ENCODE measurements around the gene IL22RA1.

IL22RA1 gene

DNA sequence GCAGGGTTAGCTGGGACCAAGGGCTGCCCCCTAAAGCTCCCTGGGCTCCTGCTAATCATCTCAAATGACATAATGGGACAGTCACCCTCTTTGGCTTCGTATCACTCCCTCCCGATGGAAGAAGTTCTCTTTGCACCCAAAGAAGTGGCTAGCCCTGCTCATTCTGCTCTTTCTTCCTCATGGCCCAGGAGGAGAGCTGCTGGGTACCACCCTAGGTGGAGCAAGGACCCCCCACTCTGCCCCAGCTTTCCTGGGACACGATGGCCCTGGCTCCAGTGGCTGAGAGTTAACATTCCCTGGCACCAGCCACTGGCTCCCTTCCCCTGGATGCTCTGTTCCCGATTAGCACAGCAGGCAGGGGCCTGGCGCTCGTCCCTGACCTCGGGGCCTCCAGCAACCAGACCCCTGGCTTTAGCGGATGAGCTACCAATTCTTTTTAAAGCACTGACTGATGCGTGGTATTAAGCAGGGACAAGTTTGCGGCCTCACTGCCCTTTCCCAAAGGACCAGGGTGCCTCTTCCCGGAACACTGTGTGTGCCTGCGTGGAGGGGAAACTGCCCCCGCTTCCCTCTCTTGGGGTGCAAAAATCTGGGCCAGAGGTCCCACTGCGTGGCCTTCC is 32.2 kb downstream of the IL22RA1 start:
- Histone ChIP-seq H3K36me3 (ENCODE audit: control insufficient read depth in 1 of 2, insufficient read depth in 2 of 2, low read length in 2 of 2) (no peaks in the 10 kb centered on the region), H3K27me3 (ENCODE audit: low read depth, low read length) (no peaks in the 10 kb centered on the region), H3K4me3 (ENCODE audit: low read depth in 1 of 2, low read length in 2 of 2) (no peak overlapping the region), H3K9me3 (ENCODE audit: control insufficient read depth in 1 of 2, low read length in 2 of 2) (no peaks in the 10 kb centered on the region), H3K4me1 (ENCODE audit: control insufficient read depth in 1 of 2, insufficient read depth in 2 of 2, low read length in 2 of 2) (peaks cover 0 to 5% of the 10 kb centered on the region in 2 donors), H3K27ac (ENCODE audit: low read length) (no peak overlapping the region)

DNA sequence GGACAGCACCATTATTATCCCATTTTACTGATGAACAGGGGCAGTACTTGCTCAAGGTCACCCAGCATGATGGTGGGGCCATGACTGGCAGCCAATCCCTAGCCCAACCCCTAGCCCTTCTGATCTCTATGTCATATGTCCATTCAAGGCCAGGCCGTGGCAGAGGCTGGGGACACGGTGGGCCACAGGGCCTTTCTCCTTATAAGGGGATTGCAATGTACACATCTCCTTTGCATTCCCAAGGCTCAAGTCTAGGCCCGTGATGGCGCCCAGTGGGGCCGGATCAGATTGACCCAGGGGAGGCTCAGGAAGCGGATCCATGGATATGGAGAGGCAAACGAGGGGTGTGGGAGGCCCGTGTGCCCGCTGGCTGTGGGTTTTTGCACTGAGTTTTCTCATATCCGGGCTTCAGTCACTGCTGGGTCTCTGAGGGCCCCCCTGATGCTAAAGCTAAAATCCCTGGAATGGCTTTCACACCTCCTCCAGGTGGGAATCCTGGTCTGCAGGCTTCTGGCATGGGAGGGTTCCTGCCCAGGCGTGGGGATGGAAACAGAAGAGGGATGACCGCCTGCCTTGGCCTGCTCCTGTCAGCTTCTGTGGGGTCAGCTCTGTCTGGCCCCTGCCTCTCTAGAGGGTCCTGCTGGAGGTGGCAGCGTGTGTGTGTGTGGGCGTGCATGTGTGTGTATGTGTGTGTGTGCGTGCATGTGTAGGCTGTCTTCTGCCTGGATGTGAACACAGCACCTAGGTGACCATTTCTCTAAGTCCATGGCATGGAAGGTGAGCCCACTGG is 33.1 kb downstream of the IL22RA1 start:
- no peak overlapping the region for H3K4me3 ChIP-seq (ENCODE audit: low read depth in 1 of 2, low read length in 2 of 2)
- no peak overlapping the region for H3K27ac ChIP-seq (ENCODE audit: low read length)
- H3K27me3 ChIP-seq (ENCODE audit: low read depth, low read length), result no peaks in the 10 kb centered on the region
- no peaks in the 10 kb centered on the region for H3K9me3 ChIP-seq (ENCODE audit: control insufficient read depth in 1 of 2, low read length in 2 of 2)
- H3K36me3 ChIP-seq (ENCODE audit: control insufficient read depth in 1 of 2, insufficient read depth in 2 of 2, low read length in 2 of 2), result no peaks in the 10 kb centered on the region
- H3K4me1 ChIP-seq (ENCODE audit: control insufficient read depth in 1 of 2, insufficient read depth in 2 of 2, low read length in 2 of 2), result peaks cover 0 to 5% of the 10 kb centered on the region in 2 donors

DNA sequence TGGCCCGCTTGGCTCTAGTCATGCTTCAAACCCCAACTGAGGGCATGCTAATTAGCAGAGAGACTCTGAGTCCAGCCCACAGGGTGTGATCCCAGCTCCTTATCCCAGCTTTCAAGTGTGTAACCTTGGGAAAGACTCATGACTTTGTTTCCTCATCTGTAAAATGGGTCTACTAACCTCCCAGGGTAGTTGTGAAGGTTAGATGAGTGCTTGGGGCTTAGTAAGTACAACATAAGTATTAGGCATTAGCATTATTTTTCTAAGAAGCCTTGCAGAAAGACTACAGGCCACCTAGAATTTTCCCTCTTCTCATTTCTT is 33.8 kb downstream of the IL22RA1 start:
- no peaks in the 10 kb centered on the region for H3K36me3 ChIP-seq (ENCODE audit: control insufficient read depth in 1 of 2, insufficient read depth in 2 of 2, low read length in 2 of 2)
- H3K27me3 ChIP-seq (ENCODE audit: low read depth, low read length), result no peaks in the 10 kb centered on the region
- H3K4me3 ChIP-seq (ENCODE audit: low read depth in 1 of 2, low read length in 2 of 2), result no peak overlapping the region
- no peak overlapping the region for H3K27ac ChIP-seq (ENCODE audit: low read length)
- no peaks in the 10 kb centered on the region for H3K9me3 ChIP-seq (ENCODE audit: control insufficient read depth in 1 of 2, low read length in 2 of 2)
- H3K4me1 ChIP-seq (ENCODE audit: control insufficient read depth in 1 of 2, insufficient read depth in 2 of 2, low read length in 2 of 2), result peaks cover 0 to 5% of the 10 kb centered on the region in 2 donors

DNA sequence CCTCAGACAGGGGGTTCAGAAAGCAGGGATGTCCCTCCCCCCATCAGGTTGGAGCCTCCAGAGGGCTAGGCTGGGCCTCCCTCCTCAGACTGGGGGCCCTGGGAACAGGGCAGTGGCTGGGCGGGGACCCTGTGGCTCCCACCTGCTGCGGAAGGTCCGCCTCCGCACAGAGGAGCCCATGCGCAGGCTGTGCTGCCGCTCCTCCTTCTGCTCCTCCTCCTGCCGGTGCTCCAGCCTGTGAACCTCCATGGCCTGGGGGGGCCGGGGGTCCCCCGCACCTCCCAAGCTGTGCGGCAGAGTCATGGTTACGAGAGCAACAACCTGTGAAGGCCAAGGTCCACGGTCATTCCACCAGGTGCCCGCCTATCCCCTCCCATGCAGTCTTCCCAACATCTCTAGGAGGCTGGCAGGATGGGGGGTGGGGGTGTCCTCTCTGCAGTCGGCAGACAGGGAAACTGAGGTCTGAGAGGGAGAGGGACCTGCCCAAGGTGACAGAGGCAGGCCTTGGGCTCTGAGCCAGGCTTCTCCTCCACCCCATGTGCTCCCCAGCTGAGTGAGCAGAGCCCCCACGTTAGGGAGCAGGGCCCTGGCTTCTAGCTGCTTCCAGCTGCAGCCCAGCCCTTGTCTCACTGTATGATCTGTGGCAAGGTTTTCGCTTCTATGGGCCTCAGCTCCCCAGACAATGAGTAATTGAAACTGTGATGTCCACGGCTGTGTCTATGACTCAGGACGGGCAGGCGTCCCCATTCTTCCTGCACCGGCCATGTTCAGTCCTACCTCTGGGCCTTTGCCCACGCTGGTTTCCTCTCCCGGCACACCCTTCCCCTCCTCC is 34.4 kb downstream of the IL22RA1 start:
- Histone ChIP-seq H3K27ac (ENCODE audit: low read length) (no peak overlapping the region), H3K4me1 (ENCODE audit: control insufficient read depth in 1 of 2, insufficient read depth in 2 of 2, low read length in 2 of 2) (peaks cover 0 to 5% of the 10 kb centered on the region in 2 donors), H3K4me3 (ENCODE audit: low read depth in 1 of 2, low read length in 2 of 2) (no peak overlapping the region)

DNA sequence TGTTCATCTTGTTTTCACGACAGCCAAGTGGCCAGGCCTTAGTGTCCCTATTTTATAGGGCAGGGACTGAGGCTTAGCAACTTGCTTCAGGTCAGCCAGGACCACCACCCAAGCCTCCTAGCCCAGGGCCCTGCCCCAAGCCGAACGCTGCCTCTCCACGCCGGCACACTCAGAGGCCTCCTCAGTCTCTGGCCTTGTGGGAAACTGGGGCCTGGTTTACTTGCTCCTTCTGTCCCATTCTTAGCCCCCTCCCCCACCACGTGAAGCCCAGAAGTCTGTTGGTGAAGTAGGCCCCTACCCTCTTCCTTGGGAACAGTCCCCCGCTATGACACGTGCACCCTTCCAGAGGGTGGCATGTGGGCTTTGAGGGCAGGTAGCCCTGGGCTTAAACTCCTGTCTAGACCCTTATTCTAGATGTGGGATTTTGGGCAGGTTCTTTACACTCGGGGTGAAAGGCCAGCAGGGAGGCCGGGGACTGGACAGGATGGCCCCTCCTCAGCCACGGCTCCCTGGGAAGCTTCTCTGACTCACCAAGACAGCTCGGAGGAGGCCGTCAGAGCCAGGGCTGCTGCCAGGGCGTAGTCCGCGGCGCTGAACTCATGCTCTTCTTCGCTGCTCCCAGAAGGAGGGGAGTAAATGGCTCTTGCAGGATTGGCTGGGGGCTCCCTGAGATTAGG is 35.3 kb downstream of the IL22RA1 start:
- Histone ChIP-seq H3K27ac (ENCODE audit: low read length) (no peak overlapping the region), H3K4me1 (ENCODE audit: control insufficient read depth in 1 of 2, insufficient read depth in 2 of 2, low read length in 2 of 2) (peaks cover 0 to 5% of the 10 kb centered on the region in 2 donors), H3K9me3 (ENCODE audit: control insufficient read depth in 1 of 2, low read length in 2 of 2) (no peaks in the 10 kb centered on the region), H3K4me3 (ENCODE audit: low read depth in 1 of 2, low read length in 2 of 2) (no peak overlapping the region), H3K36me3 (ENCODE audit: control insufficient read depth in 1 of 2, insufficient read depth in 2 of 2, low read length in 2 of 2) (no peaks in the 10 kb centered on the region), H3K27me3 (ENCODE audit: low read depth, low read length) (no peaks in the 10 kb centered on the region)

More for the DNA sequence above, 34.4 kb downstream of the IL22RA1 start:
- H3K27me3 ChIP-seq (ENCODE audit: low read depth, low read length), result no peaks in the 10 kb centered on the region
- H3K9me3 ChIP-seq (ENCODE audit: control insufficient read depth in 1 of 2, low read length in 2 of 2), result no peaks in the 10 kb centered on the region
- no peaks in the 10 kb centered on the region for H3K36me3 ChIP-seq (ENCODE audit: control insufficient read depth in 1 of 2, insufficient read depth in 2 of 2, low read length in 2 of 2)

DNA sequence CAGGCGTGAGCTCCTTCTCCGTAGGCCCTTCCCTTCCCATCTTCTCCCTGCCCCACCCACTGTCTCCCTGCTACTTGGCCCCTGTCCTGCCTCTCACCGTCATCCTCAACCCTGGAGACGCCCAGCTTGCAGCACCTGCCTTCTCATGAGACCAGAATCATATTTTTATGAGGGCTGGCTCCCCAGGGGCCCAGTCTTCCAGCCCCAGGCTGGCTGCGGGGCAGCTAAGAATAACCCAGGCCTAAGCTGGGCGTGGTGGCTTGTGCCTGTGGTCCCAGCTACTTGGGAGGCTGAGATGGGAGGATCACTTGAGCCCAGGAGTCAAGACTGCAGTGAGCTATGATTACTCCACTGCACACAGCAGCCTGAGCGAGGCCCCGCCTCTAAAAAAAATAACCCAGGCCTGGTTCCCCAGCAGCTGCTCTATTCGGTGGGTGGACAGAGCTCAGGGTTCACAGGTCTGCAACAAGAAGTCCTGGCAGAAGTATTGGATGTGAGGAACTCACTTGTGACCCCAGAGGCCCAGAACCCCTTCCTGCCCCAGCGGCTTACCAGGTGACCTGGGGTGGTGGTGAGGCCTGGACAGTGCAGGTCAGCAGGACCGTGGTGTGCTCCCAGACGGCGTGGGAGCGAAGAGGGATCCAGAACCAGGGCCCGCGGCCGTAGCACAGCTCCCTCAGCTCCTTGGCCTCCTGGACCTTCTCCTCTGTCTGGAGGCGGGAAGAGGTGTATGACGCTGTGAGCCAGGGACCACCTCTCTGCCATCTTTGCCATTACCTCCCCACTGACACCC is 37.4 kb downstream of the IL22RA1 start:
- no peak overlapping the region for H3K4me3 ChIP-seq (ENCODE audit: low read depth in 1 of 2, low read length in 2 of 2)
- H3K27me3 ChIP-seq (ENCODE audit: low read depth, low read length), result no peaks in the 10 kb centered on the region
- H3K9me3 ChIP-seq (ENCODE audit: control insufficient read depth in 1 of 2, low read length in 2 of 2), result no peaks in the 10 kb centered on the region
- H3K27ac ChIP-seq (ENCODE audit: low read length), result no peak overlapping the region
- H3K36me3 ChIP-seq (ENCODE audit: control insufficient read depth in 1 of 2, insufficient read depth in 2 of 2, low read length in 2 of 2), result no peaks in the 10 kb centered on the region
- H3K4me1 ChIP-seq (ENCODE audit: control insufficient read depth in 1 of 2, insufficient read depth in 2 of 2, low read length in 2 of 2), result peaks cover 0 to 4% of the 10 kb centered on the region in 2 donors

DNA sequence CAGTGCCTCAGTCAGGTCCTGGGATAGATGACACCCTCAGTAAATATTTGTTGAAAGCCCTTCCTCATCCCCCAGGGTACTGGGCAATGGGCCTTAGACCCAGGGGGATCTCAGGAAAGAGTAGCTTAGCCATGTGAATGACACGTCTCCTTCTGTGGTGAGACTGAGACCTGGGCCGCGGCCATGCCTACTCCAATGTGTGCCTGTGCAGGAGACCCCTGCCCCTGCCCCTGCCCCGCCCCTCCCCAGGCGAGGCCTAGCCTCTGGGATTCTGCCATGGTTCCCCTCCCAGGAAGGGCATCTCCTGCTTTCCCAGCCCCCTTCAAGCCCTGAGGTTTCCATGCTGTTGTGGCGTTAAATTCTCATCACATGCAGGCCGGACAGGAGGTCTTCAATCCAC is 38.1 kb downstream of the IL22RA1 start:
- Histone ChIP-seq H3K36me3 (ENCODE audit: control insufficient read depth in 1 of 2, insufficient read depth in 2 of 2, low read length in 2 of 2) (no peaks in the 10 kb centered on the region), H3K27ac (ENCODE audit: low read length) (no peak overlapping the region), H3K4me1 (ENCODE audit: control insufficient read depth in 1 of 2, insufficient read depth in 2 of 2, low read length in 2 of 2) (peaks cover 0 to 4% of the 10 kb centered on the region in 2 donors)

DNA sequence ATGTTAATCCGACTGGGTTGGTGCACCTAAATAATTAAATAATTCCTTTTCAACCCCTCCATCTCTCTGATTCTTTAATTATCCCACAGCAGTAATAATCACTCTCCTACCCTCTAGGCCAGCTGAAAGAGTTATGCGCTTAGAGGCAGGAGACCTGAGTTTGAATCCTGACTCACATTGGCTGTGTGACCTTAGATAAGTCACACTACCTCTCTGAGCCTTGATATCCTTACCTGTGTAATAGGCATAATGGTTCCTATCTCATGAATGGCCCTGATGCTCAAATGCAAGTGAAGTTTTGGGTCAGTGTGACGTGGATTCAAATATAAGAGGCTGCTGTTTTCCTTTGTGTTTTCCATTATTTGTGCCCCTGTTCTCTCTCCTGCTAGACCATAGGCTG is 39.1 kb downstream of the IL22RA1 start:
- Histone ChIP-seq H3K4me3 (ENCODE audit: low read depth in 1 of 2, low read length in 2 of 2) (no peak overlapping the region), H3K36me3 (ENCODE audit: control insufficient read depth in 1 of 2, insufficient read depth in 2 of 2, low read length in 2 of 2) (no peaks in the 10 kb centered on the region), H3K27me3 (ENCODE audit: low read depth, low read length) (no peaks in the 10 kb centered on the region), H3K27ac (ENCODE audit: low read length) (no peak overlapping the region), H3K9me3 (ENCODE audit: control insufficient read depth in 1 of 2, low read length in 2 of 2) (no peaks in the 10 kb centered on the region), H3K4me1 (ENCODE audit: control insufficient read depth in 1 of 2, insufficient read depth in 2 of 2, low read length in 2 of 2) (peaks cover 0 to 4% of the 10 kb centered on the region in 2 donors)

More for the DNA sequence above, 38.1 kb downstream of the IL22RA1 start:
- no peaks in the 10 kb centered on the region for H3K27me3 ChIP-seq (ENCODE audit: low read depth, low read length)
- no peak overlapping the region for H3K4me3 ChIP-seq (ENCODE audit: low read depth in 1 of 2, low read length in 2 of 2)
- H3K9me3 ChIP-seq (ENCODE audit: control insufficient read depth in 1 of 2, low read length in 2 of 2), result no peaks in the 10 kb centered on the region

DNA sequence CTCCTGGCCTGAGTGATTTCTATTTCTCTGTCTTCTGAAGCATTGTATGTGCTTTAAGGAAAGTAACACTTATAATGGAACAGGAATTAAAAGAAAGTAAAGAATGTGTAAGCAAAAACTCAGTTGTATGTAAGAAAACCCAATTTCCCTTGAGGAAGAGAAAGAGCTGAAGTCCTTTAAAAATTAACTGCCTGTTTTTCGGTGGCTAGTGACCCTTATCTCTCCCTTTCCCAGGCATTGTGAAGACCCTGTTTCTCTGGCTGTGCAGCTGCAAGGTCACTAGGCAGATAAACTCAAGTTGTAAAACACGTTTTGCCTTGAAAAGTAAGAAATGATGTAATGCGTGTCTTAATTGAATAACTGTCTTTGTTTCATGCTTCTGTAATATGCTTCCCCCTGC is 39.5 kb downstream of the IL22RA1 start:
- Histone ChIP-seq H3K4me1 (ENCODE audit: control insufficient read depth in 1 of 2, insufficient read depth in 2 of 2, low read length in 2 of 2) (peaks cover 0 to 4% of the 10 kb centered on the region in 2 donors), H3K27me3 (ENCODE audit: low read depth, low read length) (no peaks in the 10 kb centered on the region), H3K9me3 (ENCODE audit: control insufficient read depth in 1 of 2, low read length in 2 of 2) (no peaks in the 10 kb centered on the region), H3K36me3 (ENCODE audit: control insufficient read depth in 1 of 2, insufficient read depth in 2 of 2, low read length in 2 of 2) (no peaks in the 10 kb centered on the region), H3K27ac (ENCODE audit: low read length) (no peak overlapping the region), H3K4me3 (ENCODE audit: low read depth in 1 of 2, low read length in 2 of 2) (no peak overlapping the region)

DNA sequence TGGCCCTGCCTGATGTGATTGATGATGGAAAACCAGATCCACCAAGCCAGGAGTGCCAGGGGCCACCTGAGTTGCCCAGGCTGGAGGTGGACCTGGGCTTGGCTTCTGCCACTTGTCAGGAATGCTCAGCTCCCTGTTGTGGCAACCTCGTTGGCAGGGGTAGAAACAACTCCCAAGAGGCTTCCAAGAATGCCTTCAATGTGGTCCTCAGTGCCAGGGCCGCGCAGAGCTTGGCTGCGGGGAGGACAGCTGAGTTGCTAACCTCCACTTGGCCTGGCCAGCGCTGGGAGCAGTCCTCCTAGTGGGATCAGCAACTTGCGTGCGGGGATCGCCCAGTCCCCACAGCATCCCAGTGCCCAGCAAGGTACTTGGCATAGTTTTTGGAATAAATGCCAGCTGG is 40.0 kb downstream of the IL22RA1 start:
- no peak overlapping the region for H3K27ac ChIP-seq (ENCODE audit: low read length)
- H3K9me3 ChIP-seq (ENCODE audit: control insufficient read depth in 1 of 2, low read length in 2 of 2), result no peaks in the 10 kb centered on the region
- H3K36me3 ChIP-seq (ENCODE audit: control insufficient read depth in 1 of 2, insufficient read depth in 2 of 2, low read length in 2 of 2), result no peaks in the 10 kb centered on the region
- H3K4me3 ChIP-seq (ENCODE audit: low read depth in 1 of 2, low read length in 2 of 2), result no peak overlapping the region
- H3K4me1 ChIP-seq (ENCODE audit: control insufficient read depth in 1 of 2, insufficient read depth in 2 of 2, low read length in 2 of 2), result peaks cover 0 to 4% of the 10 kb centered on the region in 2 donors
- no peaks in the 10 kb centered on the region for H3K27me3 ChIP-seq (ENCODE audit: low read depth, low read length)
